H9 (cell line): ENCODE results near the gene ZCCHC4. TPM values are rescaled to one million over a fixed set of nuclear protein-coding genes. Genes with fewer than 3 reads are reported as not detected.
A peak's percentile ranks its signal among the peaks of the same experiment; 100 is the strongest.

Experiments used
- DNase-seq: peaks from one replicate; pipeline ENCODE4 v3.0.0-alpha.2; 2017
- H2AFZ ChIP-seq: one replicate; pipeline ENCODE4 v1.6.1; 2013; ENCODE audit warnings: mild to moderate bottlenecking, low read length, control low read depth, moderate library complexity
- H2AK5ac ChIP-seq: 2 replicates; pipeline ENCODE4 v1.6.1; 2013; ENCODE audit warnings: low read length, control low read depth, mixed read lengths; ENCODE audit not compliant: insufficient read length
- H2BK120ac ChIP-seq: one replicate; pipeline ENCODE4 v1.6.1; 2013; ENCODE audit warnings: low read depth, mild to moderate bottlenecking, low read length, control low read depth, inconsistent platforms; ENCODE audit not compliant: poor library complexity, severe bottlenecking
- H2BK12ac ChIP-seq: 2 replicates; pipeline ENCODE4 v1.6.1; 2013; ENCODE audit warnings: low read length, control low read depth, mixed read lengths, low read depth; ENCODE audit not compliant: insufficient read length
- H2BK15ac ChIP-seq: 2 replicates; pipeline ENCODE4 v1.6.1; 2013; ENCODE audit warnings: low read depth, low read length, control low read depth
- H2BK20ac ChIP-seq: one replicate; pipeline ENCODE4 v1.6.1; 2013; ENCODE audit warnings: low read depth, mild to moderate bottlenecking, low read length, control low read depth, inconsistent platforms; ENCODE audit not compliant: poor library complexity, severe bottlenecking
- H2BK5ac ChIP-seq: 2 replicates; pipeline ENCODE4 v1.6.1; 2013; ENCODE audit warnings: low read length, control low read depth, mixed read lengths; ENCODE audit not compliant: insufficient read length
- H3K14ac ChIP-seq: 2 replicates; pipeline ENCODE4 v1.6.1; 2013; ENCODE audit warnings: low read length, control low read depth; ENCODE audit not compliant: insufficient read depth
- H3K18ac ChIP-seq: 2 replicates; pipeline ENCODE4 v1.6.1; 2013; ENCODE audit warnings: low read depth, mild to moderate bottlenecking, mixed read lengths, low read length, control low read depth; ENCODE audit not compliant: insufficient read length
- H3K23ac ChIP-seq: 2 replicates; pipeline ENCODE4 v1.6.1; 2013; ENCODE audit warnings: low read length, control low read depth, mixed read lengths, low read depth; ENCODE audit not compliant: insufficient read length
- H3K23me2 ChIP-seq: 2 replicates; pipeline ENCODE4 v1.6.1; 2013; ENCODE audit warnings: low read depth, mild to moderate bottlenecking, mixed read lengths, low read length, control low read depth; ENCODE audit not compliant: insufficient read length, poor library complexity, severe bottlenecking
- H3K27ac ChIP-seq: 2 replicates; pipeline ENCODE4 v1.5.1; 2013; ENCODE audit warnings: low read length, control low read depth, mixed read lengths, low read depth; ENCODE audit not compliant: insufficient read length
- H3K27me3 ChIP-seq: 2 replicates; pipeline ENCODE4 v1.6.1; 2013; ENCODE audit warnings: low read length, control low read depth, inconsistent platforms; ENCODE audit not compliant: insufficient read depth
- H3K4ac ChIP-seq: 2 replicates; pipeline ENCODE4 v1.6.1; 2013; ENCODE audit warnings: low read depth, mild to moderate bottlenecking, control low read depth, inconsistent platforms, low read length, moderate library complexity
- H3K4me1 ChIP-seq: 2 replicates; pipeline ENCODE4 v1.6.1; 2013; ENCODE audit warnings: low read length, control low read depth, inconsistent platforms; ENCODE audit not compliant: insufficient read depth
- H3K4me2 ChIP-seq: 2 replicates; pipeline ENCODE4 v1.6.1; 2013; ENCODE audit warnings: low read length, control low read depth, mixed read lengths; ENCODE audit not compliant: insufficient read length, insufficient read depth
- H3K56ac ChIP-seq: 2 replicates; pipeline ENCODE4 v1.6.1; 2013; ENCODE audit warnings: low read depth, mild to moderate bottlenecking, mixed read lengths, low read length, control low read depth; ENCODE audit not compliant: insufficient read length
- H3K79me1 ChIP-seq: 2 replicates; pipeline ENCODE4 v1.6.1; 2013; ENCODE audit warnings: low read depth, mild to moderate bottlenecking, moderate library complexity, low read length, control low read depth, inconsistent platforms; ENCODE audit not compliant: insufficient read depth, poor library complexity, severe bottlenecking
- H3K79me2 ChIP-seq: 2 replicates; pipeline ENCODE4 v1.6.1; 2013; ENCODE audit warnings: low read length, control low read depth, inconsistent platforms; ENCODE audit not compliant: insufficient read depth
- H3K9ac ChIP-seq: 2 replicates; pipeline ENCODE4 v1.6.1; 2013; ENCODE audit warnings: low read length, control low read depth, mixed read lengths; ENCODE audit not compliant: insufficient read length; ENCODE audit errors: extremely low read depth
- H3K9me3 ChIP-seq: one replicate; pipeline ENCODE4 v1.6.1; 2013; ENCODE audit warnings: low read depth, low read length, inconsistent platforms; ENCODE audit not compliant: control insufficient read depth
- H3T11ph ChIP-seq: one replicate; pipeline ENCODE4 v1.6.1; 2013; ENCODE audit warnings: mild to moderate bottlenecking, low read length, control low read depth, inconsistent platforms
- H4K20me1 ChIP-seq: one replicate; pipeline ENCODE4 v1.6.1; 2013; ENCODE audit not compliant: control insufficient read depth, insufficient read length, insufficient read depth
- H4K5ac ChIP-seq: 2 replicates; pipeline ENCODE4 v1.6.1; 2013; ENCODE audit warnings: low read depth, mild to moderate bottlenecking, mixed read lengths, low read length, control low read depth; ENCODE audit not compliant: insufficient read length
- H4K8ac ChIP-seq: replicated peaks from 2 replicates; pipeline ENCODE4 v1.6.1; 2013; ENCODE audit warnings: low read length, control low read depth, mixed read lengths, low read depth; ENCODE audit not compliant: insufficient read length
- H4K91ac ChIP-seq: 2 replicates; pipeline ENCODE4 v1.6.1; 2013; ENCODE audit warnings: low read depth, mild to moderate bottlenecking, moderate library complexity, mixed read lengths, low read length, control low read depth; ENCODE audit not compliant: insufficient read length
- H3K27ac Mint-ChIP-seq, 3 experiments: 2 replicates in 2 of 3; 3 replicates in 1 of 3; pipeline ENCODE4 v1.8.0; 2020 to 2021; ENCODE audit warnings: mixed read lengths in 3 of 3, mild to moderate bottlenecking in 1 of 3, moderate library complexity in 1 of 3
- H3K27me3 Mint-ChIP-seq: 2 replicates; pipeline ENCODE4 v1.8.0; 2021; ENCODE audit warnings: low read depth, mild to moderate bottlenecking, moderate library complexity, mixed read lengths
- H3K36me3 Mint-ChIP-seq, 3 experiments: 2 replicates in 2 of 3; 3 replicates in 1 of 3; pipeline ENCODE4 v1.8.0; 2020 to 2021; ENCODE audit warnings: low read depth in 3 of 3, mixed read lengths in 3 of 3; ENCODE audit not compliant: insufficient read depth in 1 of 3
- H3K4me1 Mint-ChIP-seq, 2 experiments: 2 replicates each; pipeline ENCODE4 v1.8.0; 2020; ENCODE audit warnings: mixed read lengths in 2 of 2
- H3K4me3 Mint-ChIP-seq, 2 experiments: 2 replicates in 1 of 2; 3 replicates in 1 of 2; pipeline ENCODE4 v1.8.0; 2020 to 2021; ENCODE audit warnings: mild to moderate bottlenecking in 2 of 2, mixed read lengths in 2 of 2, moderate library complexity in 1 of 2
- H3K9me3 Mint-ChIP-seq, 2 experiments: 2 replicates in 1 of 2; 3 replicates in 1 of 2; pipeline ENCODE4 v1.8.0; 2020; ENCODE audit warnings: mild to moderate bottlenecking in 2 of 2, mixed read lengths in 2 of 2, moderate library complexity in 1 of 2
- CTCF ChIP-seq: fragments of 200-600 bp; sonication (generic); conservative IDR thresholded peaks from 3 replicates; pipeline ENCODE4 v1.8.0; 2021; ENCODE audit warnings: antibody characterized with exemption, mild to moderate bottlenecking
- WGBS: extraction: QIAGEN DNeasy Blood & Tissue Kit; methylation state at CpG from one replicate; pipeline ENCODE4 v1.1.7; 2013; ENCODE audit warnings: missing lambda C conversion rate, low lambda C conversion rate, mixed read lengths; ENCODE audit not compliant: insufficient read length; ENCODE audit errors: extremely low coverage; 5-methylcytosine and 5-hydroxymethylcytosine counted together
- total RNA-seq: library from RNA; stranded (reverse); gene quantifications from 2 replicates; pipeline ENCODE4 v1.2.1, GENCODE V29; 2021

The ZCCHC4 gene
- total RNA-seq, 1 experiment from 2014 or later, result 6.8 TPM

GRCh38 chr4:25313201-25313895 is 774 bp downstream of the ZCCHC4 start:
- H3K4me2 ChIP-seq, result peak overlapping the region; percentile 76
- Mint-ChIP-seq H3K27me3 (peaks cover 3% of the 10 kb centered on the region), H3K36me3 (peaks cover 4 to 13% (median 9%) of the 10 kb centered on the region in 3 experiments; a peak in 5 of 7 replicates), H3K27ac (peak overlapping the region; percentile 99), H3K4me1 (peaks cover 6 to 9% of the 10 kb centered on the region in 2 experiments), H3K9me3 (peaks cover 0 to 4% of the 10 kb centered on the region in 2 experiments; a peak in 2 of 5 replicates), H3K4me3 (peak overlapping the region; percentile 94 to 98)
- peak overlapping the region; percentile 72 for H3K27ac ChIP-seq
- H3K79me2 ChIP-seq, result no peaks in the 10 kb centered on the region
- peak overlapping the region; percentile 14 for H4K8ac ChIP-seq
- H3K4me1 ChIP-seq, result no peaks in the 10 kb centered on the region
- H4K20me1 ChIP-seq, result no peaks in the 10 kb centered on the region
- no peak overlapping the region for H3T11ph ChIP-seq
- H2BK120ac ChIP-seq, result no peak overlapping the region
- no peaks in the 10 kb centered on the region for H3K79me1 ChIP-seq
- no peak overlapping the region for H2AK5ac ChIP-seq
- H3K9me3 ChIP-seq, result no peaks in the 10 kb centered on the region
- no peak for TF ChIP-seq CTCF
- no peak overlapping the region for H2BK20ac ChIP-seq
- H3K23me2 ChIP-seq, result no peaks in the 10 kb centered on the region
- no peak overlapping the region for H3K18ac ChIP-seq
- H3K14ac ChIP-seq, result no peak overlapping the region
- H2BK5ac ChIP-seq, result no peak overlapping the region
- no peak overlapping the region for H3K4ac ChIP-seq
- no peak overlapping the region for H3K56ac ChIP-seq
- H3K27me3 ChIP-seq, result no peaks in the 10 kb centered on the region
- peak overlapping the region; percentile 63 for H4K5ac ChIP-seq
- H2BK12ac ChIP-seq, result no peak overlapping the region
- H2BK15ac ChIP-seq, result no peak overlapping the region
- H3K23ac ChIP-seq, result no peak overlapping the region
- peak overlapping the region; percentile 96 for H3K9ac ChIP-seq
- DNase-seq, result no peak
- no peak overlapping the region for H4K91ac ChIP-seq
- no CpG with 5 or more reads among the region's 23 CpGs for WGBS
- H2AFZ ChIP-seq, result peak overlapping the region; percentile 49
